Activated CD8-positive, alpha-beta memory T cell treated with anti-CD3 and anti-CD28 coated beads for 24 hours (primary cell): Measurements from ENCODE around the gene EPHB3.

ENCODE experiments used
- DNase-seq: peaks from one replicate; pipeline ENCODE4 v3.0.0-alpha.2; 2020

Gene EPHB3

GRCh38 chr3:184543843-184544512 is 17.6 kb upstream of the EPHB3 start:
- peak; percentile 87 for DNase-seq

DNA sequence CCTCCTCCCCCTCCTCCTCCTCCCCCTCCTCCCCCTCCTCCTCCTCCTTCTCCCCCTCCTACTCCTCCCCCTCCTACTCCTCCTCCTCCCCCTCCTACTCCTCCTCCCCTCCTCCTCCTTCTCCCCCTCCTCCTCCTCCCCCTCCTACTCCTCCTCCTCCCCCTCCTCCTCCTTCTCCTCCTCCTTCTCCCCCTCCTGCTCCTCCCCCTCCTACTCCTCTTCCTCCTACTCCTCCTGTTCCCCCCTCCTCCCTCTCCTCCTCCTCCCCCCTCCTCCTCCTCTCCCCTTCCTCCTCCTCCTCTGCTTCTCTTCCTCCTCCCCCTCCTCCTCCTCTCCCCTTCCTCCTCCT is 17.1 kb upstream of the EPHB3 start:
- no peak for DNase-seq

DNA sequence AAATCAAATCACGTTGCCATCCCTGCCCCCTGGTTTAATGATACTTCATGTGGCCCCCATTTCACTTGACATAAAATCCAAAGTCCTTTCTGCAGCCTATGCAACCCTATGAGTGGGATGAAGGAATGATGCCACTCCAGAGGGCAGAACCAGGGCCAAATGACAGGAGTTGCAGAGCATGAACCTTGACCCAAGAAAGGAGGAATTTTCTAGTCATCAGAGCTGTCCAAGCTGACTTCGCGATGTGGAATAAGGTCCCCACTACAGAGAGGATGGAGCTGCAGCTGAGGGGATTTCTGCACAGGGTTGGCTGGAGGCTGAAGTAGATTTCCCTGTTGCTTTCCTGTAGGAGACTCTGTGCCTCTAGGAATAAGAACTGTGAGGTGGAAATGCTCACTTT is 15.8 kb upstream of the EPHB3 start:
- DNase-seq, result no peak

- DNase-seq, result peak; percentile 38
Measured at GRCh38 chr3:184546252-184546651, 15.3 kb upstream of the EPHB3 start.

DNA sequence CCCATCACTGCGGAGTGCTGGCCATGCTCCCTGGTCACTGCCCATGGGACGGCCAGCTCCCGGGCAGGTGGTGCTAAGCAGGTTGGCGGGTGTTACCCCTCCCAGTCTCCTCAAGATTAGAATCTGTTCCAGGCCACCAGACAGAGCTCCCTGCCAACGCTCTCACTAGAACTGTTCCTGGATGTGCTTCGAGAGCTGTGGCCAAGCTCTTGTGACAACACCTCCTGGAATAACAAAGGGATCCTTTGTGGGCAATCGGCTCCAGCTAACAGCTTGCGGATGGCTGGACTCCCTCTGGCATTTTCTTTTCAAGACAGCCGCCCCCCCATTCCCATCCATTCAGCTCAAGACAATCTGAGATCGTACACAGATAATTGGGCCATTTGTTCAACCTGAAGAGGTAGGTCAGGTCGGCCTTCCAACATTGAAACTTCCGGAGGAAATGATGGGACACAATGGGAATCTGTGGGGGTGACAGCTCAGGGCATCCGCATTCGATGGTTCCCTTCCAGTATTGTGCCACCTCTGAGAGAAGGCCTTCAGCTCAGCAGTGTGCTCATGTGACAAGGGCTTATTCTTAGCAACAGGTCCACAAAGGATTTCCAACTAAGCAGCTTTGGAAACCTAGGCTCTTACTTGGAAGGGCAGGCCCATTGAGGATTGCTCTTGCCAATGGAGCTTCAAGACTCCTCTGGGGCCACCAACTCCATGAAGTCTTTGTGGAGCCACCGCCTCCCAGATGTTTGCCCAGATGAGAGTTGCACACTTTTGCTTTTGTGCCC is 11.6 kb upstream of the EPHB3 start:
- no peak for DNase-seq

- no peak for DNase-seq
Measured at GRCh38 chr3:184551103-184551502, 10.5 kb upstream of the EPHB3 start.

DNA sequence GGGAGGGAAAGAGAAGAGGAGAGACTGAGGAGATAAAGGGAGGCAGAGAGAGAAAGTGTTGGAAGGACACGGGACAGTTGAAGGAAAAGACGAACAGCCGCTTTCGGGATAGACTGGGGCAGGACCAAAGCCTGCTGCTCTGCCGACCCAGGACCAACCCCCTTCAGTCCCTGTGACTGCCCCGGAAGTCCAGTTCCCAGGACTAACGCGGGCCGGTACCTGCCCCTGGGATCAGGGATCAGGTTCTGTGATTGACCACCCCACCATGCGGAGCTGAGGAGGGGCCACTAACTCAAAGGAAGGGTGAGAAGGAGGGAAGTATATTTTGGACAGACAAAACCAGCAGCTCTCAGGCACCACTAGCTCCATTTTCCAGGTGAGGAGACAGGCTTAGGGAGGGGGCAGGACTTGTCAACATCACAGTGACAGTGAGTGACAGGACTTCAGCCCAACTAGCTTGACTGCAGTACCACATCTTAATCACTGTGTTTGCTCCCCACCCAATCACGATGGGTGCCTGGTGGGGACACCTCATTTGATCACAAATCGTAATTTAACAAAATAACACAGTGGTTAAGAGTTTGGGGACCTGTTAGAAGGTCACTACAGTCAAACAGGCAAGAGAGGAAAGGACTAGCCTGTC is 9.8 kb upstream of the EPHB3 start:
- no peak for DNase-seq

DNA sequence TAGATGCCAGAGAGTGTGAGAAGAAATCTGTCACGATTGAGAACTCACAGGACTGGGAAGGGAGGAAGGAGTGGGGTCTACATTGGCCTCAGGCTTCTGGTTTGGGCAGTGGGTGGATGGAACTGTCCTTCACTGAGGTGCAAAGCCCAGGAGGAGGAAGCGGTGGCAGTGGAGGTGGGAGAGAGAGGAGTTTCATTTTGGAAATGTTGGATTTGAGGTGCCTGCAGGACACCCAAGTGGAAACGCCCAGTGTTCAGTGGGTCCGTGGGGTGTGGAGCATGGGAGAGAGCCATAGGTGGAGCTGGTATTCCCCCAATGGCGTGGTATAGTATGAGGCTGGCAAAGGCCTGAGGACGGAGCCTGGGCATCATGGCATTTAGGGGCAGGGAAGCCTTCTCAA is 9.3 kb upstream of the EPHB3 start:
- DNase-seq, result no peak

DNA sequence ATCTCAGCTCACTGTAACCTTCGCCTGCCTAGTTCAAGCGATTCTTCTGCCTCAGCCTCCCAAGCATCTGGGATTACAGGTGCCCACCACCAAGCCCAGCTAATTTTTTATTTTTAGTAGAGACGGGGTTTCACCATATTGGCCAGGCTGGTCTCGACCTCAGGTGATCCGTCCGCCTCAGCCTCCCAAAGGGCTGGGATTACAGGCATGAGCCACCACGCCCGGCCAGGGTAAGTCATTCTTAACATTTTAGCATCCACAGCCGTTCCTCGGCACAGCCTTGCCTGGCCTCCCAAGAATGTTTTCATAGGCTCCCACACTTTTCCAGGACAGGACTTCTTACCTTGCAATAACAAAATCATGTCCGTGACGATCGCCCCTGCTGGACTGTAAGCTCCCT is 8.7 kb upstream of the EPHB3 start:
- no peak for DNase-seq

DNA sequence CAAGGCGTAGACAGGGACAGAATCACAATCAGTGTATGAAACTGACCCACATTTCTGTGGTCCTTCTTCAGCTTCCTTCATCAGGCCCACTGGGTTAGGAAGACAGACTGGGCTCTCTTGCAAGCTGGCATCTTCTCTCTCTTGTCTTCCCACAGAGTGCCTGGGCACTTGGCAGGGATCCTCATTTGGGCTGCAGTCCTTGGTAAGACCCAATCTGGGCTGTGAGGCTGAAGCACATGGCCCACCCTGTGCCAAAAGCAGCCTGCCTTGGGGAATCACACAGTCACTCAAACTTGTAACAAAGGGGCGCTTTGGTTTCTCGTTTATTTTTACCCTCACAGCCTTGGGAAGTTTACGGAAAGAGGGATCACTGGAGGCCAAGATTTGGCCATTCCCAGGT is 8.2 kb upstream of the EPHB3 start:
- no peak for DNase-seq

GRCh38 chr3:184554461-184554860 is 7.1 kb upstream of the EPHB3 start:
- DNase-seq, result no peak

DNA sequence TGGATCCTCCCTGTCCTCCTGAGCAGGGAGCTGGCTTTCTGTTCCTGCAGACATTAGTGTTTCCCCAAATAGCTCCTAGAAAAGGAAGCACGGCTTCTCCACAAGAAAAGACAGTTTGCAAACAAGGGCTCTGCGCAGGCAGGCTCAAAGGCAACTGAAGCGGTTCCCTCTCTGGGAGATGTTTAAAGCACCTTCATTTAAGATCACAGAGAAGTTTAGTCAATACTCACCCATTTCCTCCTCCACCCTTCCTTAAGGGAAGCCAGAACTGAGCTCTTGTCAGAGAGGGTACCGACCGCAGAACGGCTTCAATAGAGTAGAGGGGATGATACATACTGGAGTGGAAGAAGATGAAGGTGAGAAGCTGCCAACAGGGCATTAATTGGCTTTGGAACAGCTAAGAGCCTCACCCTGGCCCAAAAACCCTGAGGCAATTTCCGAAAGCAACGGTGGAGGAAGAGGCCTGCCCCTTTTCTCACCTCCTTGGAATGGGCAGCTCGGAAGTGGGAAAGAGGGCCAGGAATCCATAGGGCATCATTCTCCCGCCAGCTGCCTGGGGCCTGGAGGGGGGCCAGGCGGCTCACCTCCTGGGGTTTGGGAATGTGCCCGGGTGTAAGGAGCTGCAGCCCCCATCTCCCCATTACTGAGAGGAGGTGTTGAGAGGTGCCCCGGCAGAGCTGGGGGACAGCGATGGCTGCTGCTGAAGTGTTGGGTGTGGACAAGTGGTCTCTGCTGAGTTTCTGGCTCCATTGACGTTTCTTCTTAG is 4.8 kb upstream of the EPHB3 start:
- DNase-seq, result no peak

- no peak for DNase-seq
Measured at GRCh38 chr3:184557348-184557950, 4.1 kb upstream of the EPHB3 start.

DNA sequence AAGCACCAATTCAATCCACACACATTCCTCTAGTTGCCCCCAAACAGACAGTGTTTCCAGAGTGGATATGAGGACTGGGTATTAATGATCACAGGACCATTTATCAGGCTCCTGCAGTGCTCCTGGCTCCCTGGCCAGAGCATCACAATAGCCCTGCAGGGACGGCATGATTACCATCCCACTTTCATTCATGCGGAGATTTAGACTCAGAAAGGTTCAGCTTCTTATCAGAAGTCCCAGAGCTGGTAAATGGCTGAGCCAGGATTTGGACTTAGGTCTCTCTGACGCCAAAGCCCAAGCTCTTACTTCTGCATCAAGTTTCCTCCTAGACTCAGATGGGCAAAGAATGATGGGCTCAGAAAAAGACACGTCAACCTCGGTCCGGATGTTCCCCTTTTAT is 2.9 kb upstream of the EPHB3 start:
- DNase-seq, result no peak

DNA sequence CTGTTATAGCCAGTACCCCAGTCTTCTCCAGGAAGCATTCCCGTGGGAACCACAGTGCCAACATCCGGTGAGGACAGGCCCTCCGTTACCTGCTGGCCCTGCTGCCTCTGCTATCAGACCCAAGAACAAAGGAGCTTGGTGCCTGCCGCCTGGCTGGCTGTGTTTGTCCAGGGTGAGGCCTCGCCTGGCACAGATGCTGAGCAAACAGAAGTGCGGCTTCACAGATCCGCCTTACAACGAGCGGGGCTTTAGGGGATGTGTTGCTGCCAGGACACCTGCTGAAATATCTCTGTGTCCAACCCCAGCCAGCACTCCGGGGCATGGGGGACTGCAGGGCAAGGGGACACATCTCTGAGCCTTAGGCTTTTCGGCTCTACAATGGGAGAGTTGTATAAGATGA is 2.2 kb upstream of the EPHB3 start:
- DNase-seq, result no peak

DNA sequence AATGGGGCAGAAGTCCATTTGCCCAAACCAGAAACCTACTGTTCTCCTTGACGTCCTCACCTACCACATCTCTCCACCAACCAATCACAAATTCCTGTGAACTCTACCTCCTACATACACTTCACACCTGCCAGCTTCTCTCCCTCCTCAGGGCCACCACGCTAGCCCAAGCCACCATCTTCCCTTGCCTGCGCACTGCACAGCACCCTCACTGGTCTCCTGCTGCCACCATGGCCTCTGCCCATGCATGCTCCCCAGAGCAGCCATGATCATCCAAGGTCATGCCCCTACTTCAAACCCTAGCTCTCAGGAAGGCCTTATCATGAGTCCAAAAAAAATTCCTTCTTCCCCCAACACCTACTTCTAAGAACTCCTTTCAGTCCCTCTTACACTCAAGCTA is 1.1 kb upstream of the EPHB3 start:
- no peak for DNase-seq

DNA sequence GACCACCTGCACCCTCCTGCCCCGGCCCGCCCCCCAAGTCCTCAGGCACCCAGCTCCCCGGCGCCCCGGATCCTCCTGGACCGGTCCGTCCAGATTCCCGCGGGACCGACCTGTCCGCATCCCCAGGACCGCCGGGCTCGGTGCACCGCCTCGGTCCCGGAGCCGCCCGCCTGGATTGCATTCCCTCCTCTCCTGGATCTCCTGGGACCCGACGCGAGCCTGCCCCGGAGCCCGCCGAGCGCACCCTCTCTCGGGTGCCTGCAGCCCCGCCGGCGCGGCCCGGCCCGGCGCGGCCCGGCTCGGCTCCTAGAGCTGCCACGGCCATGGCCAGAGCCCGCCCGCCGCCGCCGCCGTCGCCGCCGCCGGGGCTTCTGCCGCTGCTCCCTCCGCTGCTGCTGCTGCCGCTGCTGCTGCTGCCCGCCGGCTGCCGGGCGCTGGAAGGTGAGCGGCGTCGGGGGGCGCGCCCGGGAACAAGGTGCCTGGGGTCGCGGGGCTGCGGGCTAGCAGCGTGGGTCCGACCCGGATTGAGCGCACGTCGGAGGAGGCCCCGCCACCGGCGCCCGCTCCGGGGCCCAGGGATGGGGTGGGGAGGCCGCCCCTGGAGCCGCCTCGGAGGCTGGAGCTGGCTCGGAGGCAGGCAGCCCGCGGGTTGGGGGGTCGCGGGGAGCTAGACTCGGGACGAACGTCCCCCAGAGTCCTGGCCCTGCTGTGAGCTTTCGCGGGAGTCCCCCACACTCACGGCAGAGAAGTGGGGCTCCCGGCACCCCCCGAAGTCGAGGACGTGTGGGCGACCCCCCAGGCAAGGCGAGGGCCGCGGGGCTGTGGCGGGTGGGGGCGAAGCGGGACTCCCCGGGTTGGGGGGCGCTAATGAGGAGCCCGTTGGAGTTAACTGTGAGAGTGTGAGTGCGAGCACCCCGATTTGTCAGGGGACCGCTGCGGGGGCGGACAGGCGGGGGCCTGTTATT is 610 bp downstream of the EPHB3 start:
- DNase-seq, result no peak

DNA sequence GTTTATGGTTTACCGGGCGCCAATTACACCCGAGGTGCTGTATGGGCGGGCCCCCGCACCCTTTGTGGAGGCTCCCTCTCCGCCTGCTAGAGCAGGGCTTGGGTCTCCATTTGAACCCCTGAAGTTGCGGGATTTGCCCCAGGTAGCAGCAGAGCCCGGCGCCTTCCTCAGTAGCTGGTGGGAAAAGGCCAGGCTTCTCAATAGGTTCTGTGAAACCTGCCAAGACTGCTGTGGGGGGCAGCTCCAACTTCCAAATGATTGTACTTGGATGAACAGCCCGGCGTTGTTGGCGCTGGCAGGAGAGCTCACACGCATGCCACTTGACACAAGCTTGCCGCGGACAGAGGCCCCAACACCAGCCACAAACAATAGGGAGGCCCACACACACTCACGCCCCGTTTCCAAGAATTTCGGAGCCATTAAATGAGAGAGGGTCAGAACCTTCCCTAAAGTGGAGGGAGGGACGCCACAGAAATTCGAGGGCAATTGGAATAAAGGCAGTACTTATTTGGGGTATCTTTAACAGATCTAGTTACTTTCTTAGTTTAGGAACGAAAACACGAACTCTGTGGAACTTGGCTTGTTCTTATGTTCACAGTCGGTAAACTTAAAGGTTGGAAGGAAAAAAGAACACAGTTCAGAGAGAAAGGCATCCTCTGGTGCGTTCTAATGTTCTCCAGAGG is 1.4 kb downstream of the EPHB3 start:
- DNase-seq, result no peak

GRCh38 chr3:184563561-184563925 is 2.0 kb downstream of the EPHB3 start:
- DNase-seq, result no peak

GRCh38 chr3:184563941-184564684 is 2.5 kb downstream of the EPHB3 start:
- no peak for DNase-seq
